ENCODE measurements around the gene PTPRM.

Gene PTPRM

GRCh38 chr18:7807936-7808453 is 240.9 kb downstream of the PTPRM start:
- no peaks in the 10 kb centered on the region for H3K36me3 ChIP-seq (ENCODE audit: control insufficient read depth, insufficient read depth, low read length)
- H3K9me3 ChIP-seq (ENCODE audit: control insufficient read depth, low read length), result no peaks in the 10 kb centered on the region
- no peaks in the 10 kb centered on the region for H3K27me3 ChIP-seq (ENCODE audit: control insufficient read depth, insufficient read depth, low read length, poor library complexity, severe bottlenecking)
- peaks cover 3% of the 10 kb centered on the region for H3K4me1 ChIP-seq (ENCODE audit: control insufficient read depth, insufficient read depth, low read length)
- H3K27ac ChIP-seq (ENCODE audit: insufficient read depth, low read depth, low read length, poor library complexity, severe bottlenecking), result no peak overlapping the region
- 91 to 93% methylated on average over 8 of the region's 9 CpGs for WGBS, 2 experiments
- no peak overlapping the region for H3K4me3 ChIP-seq (ENCODE audit: insufficient read depth, low read depth, low read length)

GRCh38 chr18:7808992-7809391 is 241.9 kb downstream of the PTPRM start:
- 69 to 74% methylated on average over 5 of the region's 5 CpGs for WGBS, 2 experiments
- H3K9me3 ChIP-seq (ENCODE audit: control insufficient read depth, low read length), result no peaks in the 10 kb centered on the region
- H3K36me3 ChIP-seq (ENCODE audit: control insufficient read depth, insufficient read depth, low read length), result no peaks in the 10 kb centered on the region
- no peak overlapping the region for H3K27ac ChIP-seq (ENCODE audit: insufficient read depth, low read depth, low read length, poor library complexity, severe bottlenecking)
- H3K4me1 ChIP-seq (ENCODE audit: control insufficient read depth, insufficient read depth, low read length), result peaks cover 3% of the 10 kb centered on the region
- no peak overlapping the region for H3K4me3 ChIP-seq (ENCODE audit: insufficient read depth, low read depth, low read length)
- no peaks in the 10 kb centered on the region for H3K27me3 ChIP-seq (ENCODE audit: control insufficient read depth, insufficient read depth, low read length, poor library complexity, severe bottlenecking)

- 85 to 93% methylated on average over 6 of the region's 6 CpGs for WGBS, 2 experiments
These were observed 242.3 kb downstream of the PTPRM start for GRCh38 chr18:7809455-7809854.

GRCh38 chr18:7809978-7810377 is 242.9 kb downstream of the PTPRM start:
- Histone ChIP-seq H3K4me1 (ENCODE audit: control insufficient read depth, insufficient read depth, low read length) (peaks cover 3% of the 10 kb centered on the region), H3K4me3 (ENCODE audit: insufficient read depth, low read depth, low read length) (no peak overlapping the region), H3K27me3 (ENCODE audit: control insufficient read depth, insufficient read depth, low read length, poor library complexity, severe bottlenecking) (no peaks in the 10 kb centered on the region), H3K27ac (ENCODE audit: insufficient read depth, low read depth, low read length, poor library complexity, severe bottlenecking) (no peak overlapping the region), H3K9me3 (ENCODE audit: control insufficient read depth, low read length) (peaks cover 3% of the 10 kb centered on the region), H3K36me3 (ENCODE audit: control insufficient read depth, insufficient read depth, low read length) (no peaks in the 10 kb centered on the region)
- 93 to 96% methylated on average over 5 of the region's 5 CpGs for WGBS, 2 experiments

More at GRCh38 chr18:7809455-7809854, 242.3 kb downstream of the PTPRM start:
- Histone ChIP-seq H3K27me3 (ENCODE audit: control insufficient read depth, insufficient read depth, low read length, poor library complexity, severe bottlenecking) (no peaks in the 10 kb centered on the region), H3K9me3 (ENCODE audit: control insufficient read depth, low read length) (peaks cover 2% of the 10 kb centered on the region), H3K4me3 (ENCODE audit: insufficient read depth, low read depth, low read length) (no peak overlapping the region), H3K36me3 (ENCODE audit: control insufficient read depth, insufficient read depth, low read length) (no peaks in the 10 kb centered on the region), H3K27ac (ENCODE audit: insufficient read depth, low read depth, low read length, poor library complexity, severe bottlenecking) (no peak overlapping the region), H3K4me1 (ENCODE audit: control insufficient read depth, insufficient read depth, low read length) (peaks cover 3% of the 10 kb centered on the region)

- Histone ChIP-seq H3K4me1 (ENCODE audit: control insufficient read depth, insufficient read depth, low read length) (peaks cover 3% of the 10 kb centered on the region), H3K27me3 (ENCODE audit: control insufficient read depth, insufficient read depth, low read length, poor library complexity, severe bottlenecking) (no peaks in the 10 kb centered on the region), H3K4me3 (ENCODE audit: insufficient read depth, low read depth, low read length) (no peak overlapping the region), H3K9me3 (ENCODE audit: control insufficient read depth, low read length) (peaks cover 3% of the 10 kb centered on the region), H3K36me3 (ENCODE audit: control insufficient read depth, insufficient read depth, low read length) (no peaks in the 10 kb centered on the region), H3K27ac (ENCODE audit: insufficient read depth, low read depth, low read length, poor library complexity, severe bottlenecking) (no peak overlapping the region)
- WGBS, 2 experiments, result 95 to 96% methylated on average over 3 of the region's 3 CpGs
These were observed 245.4 kb downstream of the PTPRM start for GRCh38 chr18:7812431-7813063.

- H3K9me3 ChIP-seq (ENCODE audit: control insufficient read depth, low read length), result peaks cover 3% of the 10 kb centered on the region
- no peaks in the 10 kb centered on the region for H3K27me3 ChIP-seq (ENCODE audit: control insufficient read depth, insufficient read depth, low read length, poor library complexity, severe bottlenecking)
- H3K27ac ChIP-seq (ENCODE audit: insufficient read depth, low read depth, low read length, poor library complexity, severe bottlenecking), result no peak overlapping the region
- WGBS, 2 experiments, result 91 to 94% methylated on average over 5 of the region's 5 CpGs
- no peak overlapping the region for H3K4me3 ChIP-seq (ENCODE audit: insufficient read depth, low read depth, low read length)
- peaks cover 3% of the 10 kb centered on the region for H3K4me1 ChIP-seq (ENCODE audit: control insufficient read depth, insufficient read depth, low read length)
- no peaks in the 10 kb centered on the region for H3K36me3 ChIP-seq (ENCODE audit: control insufficient read depth, insufficient read depth, low read length)
These were observed 246.0 kb downstream of the PTPRM start for GRCh38 chr18:7813131-7813530.

GRCh38 chr18:7814754-7815315 is 247.7 kb downstream of the PTPRM start:
- H3K9me3 ChIP-seq (ENCODE audit: control insufficient read depth, low read length), result peaks cover 3% of the 10 kb centered on the region
- H3K27ac ChIP-seq (ENCODE audit: insufficient read depth, low read depth, low read length, poor library complexity, severe bottlenecking), result no peak overlapping the region
- no peak overlapping the region for H3K4me3 ChIP-seq (ENCODE audit: insufficient read depth, low read depth, low read length)
- H3K27me3 ChIP-seq (ENCODE audit: control insufficient read depth, insufficient read depth, low read length, poor library complexity, severe bottlenecking), result no peaks in the 10 kb centered on the region
- WGBS, 2 experiments, result 92 to 95% methylated on average over 4 to 5 of the region's 5 CpGs
- peaks cover 3% of the 10 kb centered on the region for H3K4me1 ChIP-seq (ENCODE audit: control insufficient read depth, insufficient read depth, low read length)
- no peaks in the 10 kb centered on the region for H3K36me3 ChIP-seq (ENCODE audit: control insufficient read depth, insufficient read depth, low read length)

- H3K9me3 ChIP-seq (ENCODE audit: control insufficient read depth, low read length), result peaks cover 3% of the 10 kb centered on the region
- peaks cover 3% of the 10 kb centered on the region for H3K4me1 ChIP-seq (ENCODE audit: control insufficient read depth, insufficient read depth, low read length)
- 95 to 96% methylated on average over 2 of the region's 2 CpGs for WGBS, 2 experiments
- H3K36me3 ChIP-seq (ENCODE audit: control insufficient read depth, insufficient read depth, low read length), result no peaks in the 10 kb centered on the region
- no peaks in the 10 kb centered on the region for H3K27me3 ChIP-seq (ENCODE audit: control insufficient read depth, insufficient read depth, low read length, poor library complexity, severe bottlenecking)
- no peak overlapping the region for H3K27ac ChIP-seq (ENCODE audit: insufficient read depth, low read depth, low read length, poor library complexity, severe bottlenecking)
- H3K4me3 ChIP-seq (ENCODE audit: insufficient read depth, low read depth, low read length), result no peak overlapping the region
These were observed 248.7 kb downstream of the PTPRM start for GRCh38 chr18:7815787-7816186.

GRCh38 chr18:7817575-7818230 is 250.6 kb downstream of the PTPRM start:
- Histone ChIP-seq H3K9me3 (ENCODE audit: control insufficient read depth, low read length) (peaks cover 3% of the 10 kb centered on the region), H3K27me3 (ENCODE audit: control insufficient read depth, insufficient read depth, low read length, poor library complexity, severe bottlenecking) (no peaks in the 10 kb centered on the region), H3K4me1 (ENCODE audit: control insufficient read depth, insufficient read depth, low read length) (peaks cover 6% of the 10 kb centered on the region), H3K36me3 (ENCODE audit: control insufficient read depth, insufficient read depth, low read length) (no peaks in the 10 kb centered on the region), H3K27ac (ENCODE audit: insufficient read depth, low read depth, low read length, poor library complexity, severe bottlenecking) (no peak overlapping the region), H3K4me3 (ENCODE audit: insufficient read depth, low read depth, low read length) (no peak overlapping the region)
- WGBS, 2 experiments, result 90 to 95% methylated on average over 6 of the region's 8 CpGs

GRCh38 chr18:7821784-7822183 is 254.7 kb downstream of the PTPRM start:
- peaks cover 19% of the 10 kb centered on the region for H3K4me1 ChIP-seq (ENCODE audit: control insufficient read depth, insufficient read depth, low read length)
- no peak overlapping the region for H3K4me3 ChIP-seq (ENCODE audit: insufficient read depth, low read depth, low read length)
- no peaks in the 10 kb centered on the region for H3K36me3 ChIP-seq (ENCODE audit: control insufficient read depth, insufficient read depth, low read length)
- 93 to 100% methylated on average over 1 of the region's 1 CpG for WGBS, 2 experiments
- no peaks in the 10 kb centered on the region for H3K27me3 ChIP-seq (ENCODE audit: control insufficient read depth, insufficient read depth, low read length, poor library complexity, severe bottlenecking)
- no peak overlapping the region for H3K27ac ChIP-seq (ENCODE audit: insufficient read depth, low read depth, low read length, poor library complexity, severe bottlenecking)
- H3K9me3 ChIP-seq (ENCODE audit: control insufficient read depth, low read length), result no peaks in the 10 kb centered on the region

Measured in ectodermal cell (in vitro differentiated cells).